GM18517 (cell line): ENCODE data around the gene BTN2A1.

ENCODE experiments used
- ATAC-seq: cut with Tn5 transposase; IDR thresholded peaks from one replicate; pipeline ENCODE4 v1.9.1; 2021; ENCODE audit warnings: mild to moderate bottlenecking, moderate library complexity; ENCODE audit not compliant: unreplicated experiment

Gene BTN2A1

DNA sequence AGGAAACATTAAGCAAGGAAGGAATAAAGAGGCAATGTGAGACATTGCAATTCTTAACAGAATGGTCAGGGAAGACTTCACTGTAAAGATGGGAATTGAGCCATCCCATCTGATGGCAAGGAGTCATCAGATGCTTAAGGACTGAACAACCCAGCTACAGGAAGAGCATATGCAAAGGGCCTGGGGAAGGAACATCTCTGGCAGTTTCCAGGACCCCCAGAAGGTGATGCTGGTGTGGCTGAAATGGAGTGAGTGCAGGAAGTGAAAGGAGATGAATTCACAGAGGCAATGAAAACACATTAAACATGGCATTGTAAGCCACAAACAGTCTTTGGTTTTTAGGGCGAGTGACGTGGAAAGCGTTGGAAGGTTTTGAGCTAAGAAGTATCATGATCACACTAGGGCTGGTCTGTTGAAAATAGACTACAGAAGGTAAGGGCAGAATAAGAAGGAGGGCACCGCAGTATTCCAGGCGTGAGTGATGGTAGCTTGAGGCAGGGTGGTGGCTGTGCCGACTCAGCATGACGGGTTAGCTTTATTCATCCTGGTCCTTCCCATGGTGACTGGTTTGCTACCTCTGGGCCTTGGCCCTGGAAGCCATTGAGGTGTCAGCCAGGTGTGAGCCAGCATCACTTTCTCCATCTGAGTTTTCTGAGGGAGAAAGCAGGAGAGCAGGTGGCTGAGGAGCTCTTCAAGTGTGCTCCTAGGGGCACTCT, 6.8 kb downstream of the BTN2A1 start:
- no peak for ATAC-seq

DNA sequence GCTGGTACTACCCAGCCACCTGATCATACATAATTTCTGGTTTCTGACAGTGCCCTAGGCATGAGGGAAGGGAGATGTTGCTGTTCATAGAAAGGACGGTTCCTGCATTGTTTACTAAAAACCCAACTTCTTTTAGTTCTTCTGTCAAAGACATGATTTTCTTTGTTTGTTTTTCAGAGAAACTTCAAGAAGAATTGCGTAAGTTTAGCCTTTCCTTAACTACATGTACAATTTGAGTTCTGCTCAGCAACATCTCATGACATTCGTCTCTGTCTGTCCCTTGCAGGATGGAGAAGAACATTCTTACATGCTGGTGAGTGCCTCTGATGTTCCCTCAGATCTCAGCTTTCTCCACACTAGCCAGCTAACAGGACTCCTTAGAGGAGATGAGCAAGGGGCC, 8.0 kb downstream of the BTN2A1 start:
- ATAC-seq: no peak

DNA sequence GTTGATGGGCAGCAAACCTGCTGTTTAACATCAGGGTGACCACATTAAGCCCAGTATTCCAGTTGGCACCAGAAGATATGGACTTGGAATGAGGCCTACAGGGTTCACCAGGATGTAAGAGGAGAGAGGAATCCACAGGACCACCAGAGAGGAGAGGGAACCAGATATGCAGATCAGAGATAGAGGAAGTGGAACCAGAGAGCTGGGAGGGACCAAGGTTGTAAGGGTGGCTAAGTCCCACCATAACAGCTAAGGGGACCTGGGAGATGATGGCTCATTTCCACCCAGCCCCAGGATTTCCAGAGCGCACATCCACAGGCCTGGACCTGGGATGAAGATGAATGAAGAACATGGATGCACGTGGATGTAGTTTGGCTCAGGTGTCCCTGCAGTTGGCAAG, 11.1 kb downstream of the BTN2A1 start:
- no peak for ATAC-seq

DNA sequence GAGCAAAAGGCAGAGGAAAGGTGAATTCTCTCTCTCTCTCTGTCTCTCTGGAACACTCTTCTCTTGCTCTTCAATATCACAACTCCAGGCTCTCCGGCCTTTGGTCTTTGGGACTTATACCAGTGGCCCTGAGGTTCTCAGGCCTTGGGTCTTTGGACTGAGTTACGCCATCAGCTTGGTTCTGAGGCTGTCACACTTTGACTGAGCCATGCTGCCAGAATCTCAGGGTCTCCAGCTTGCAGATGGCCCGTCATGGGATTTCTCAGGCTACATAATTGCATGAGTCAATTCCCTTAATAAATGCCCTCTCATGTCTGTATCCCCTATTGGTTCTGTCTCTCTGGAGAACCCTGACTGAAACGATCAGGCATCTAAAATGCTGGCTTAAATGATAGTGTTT, 12.9 kb downstream of the BTN2A1 start:
- ATAC-seq: no peak

DNA sequence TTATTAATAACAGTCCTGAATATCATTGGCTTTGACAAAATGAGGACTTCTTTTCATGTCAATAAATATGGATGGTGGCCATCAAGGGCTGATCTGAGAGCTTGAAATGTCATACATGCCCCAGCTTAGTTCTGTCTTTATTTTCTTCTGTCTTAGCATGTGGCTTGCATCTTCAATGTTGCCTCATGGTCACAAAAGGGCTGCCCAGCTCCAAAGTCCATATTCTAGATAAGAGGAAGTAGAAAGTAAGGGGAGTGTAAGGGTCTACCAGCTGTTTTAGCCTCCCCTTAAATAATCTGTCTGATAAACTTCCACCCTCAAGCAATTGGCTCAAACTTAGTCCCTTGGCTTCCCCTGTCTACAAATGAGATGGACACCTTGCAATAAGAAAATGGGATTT, 14.2 kb downstream of the BTN2A1 start:
- ATAC-seq: no peak

DNA sequence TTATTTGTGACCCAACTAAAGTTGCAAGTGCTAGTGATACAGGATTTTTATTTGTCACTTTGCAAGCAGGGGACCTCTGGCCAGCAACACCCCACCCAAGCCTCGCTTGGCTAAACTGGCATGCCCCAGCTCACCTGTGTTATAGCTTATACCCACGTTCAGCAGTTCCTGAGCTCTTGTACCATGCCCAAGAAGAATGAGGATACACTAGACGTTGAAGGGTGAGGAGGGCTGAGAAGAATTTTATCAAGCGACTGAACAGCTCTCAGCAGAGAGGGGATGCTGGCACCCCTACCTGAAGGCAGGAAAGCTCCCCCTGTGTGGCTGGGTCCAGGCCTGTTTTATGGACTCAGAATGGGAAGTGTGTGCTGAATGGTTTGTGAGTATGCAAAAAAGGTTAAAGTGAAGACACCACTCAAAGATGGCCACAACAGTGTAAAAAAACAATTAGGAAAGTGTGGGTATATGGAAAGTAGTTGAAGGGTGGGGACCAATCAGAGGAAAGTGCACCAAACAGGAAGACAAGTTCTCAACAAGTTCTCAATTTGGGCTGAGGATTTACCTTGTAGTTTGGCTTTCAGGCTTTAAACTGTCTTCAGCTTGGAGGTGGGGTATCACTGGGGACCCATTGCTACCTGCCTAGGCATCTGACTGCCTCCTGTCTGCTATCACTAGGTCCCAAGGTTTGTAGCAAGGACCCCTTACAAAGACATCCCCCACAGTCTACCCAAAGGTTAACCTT, 15.0 kb downstream of the BTN2A1 start:
- ATAC-seq: no peak

DNA sequence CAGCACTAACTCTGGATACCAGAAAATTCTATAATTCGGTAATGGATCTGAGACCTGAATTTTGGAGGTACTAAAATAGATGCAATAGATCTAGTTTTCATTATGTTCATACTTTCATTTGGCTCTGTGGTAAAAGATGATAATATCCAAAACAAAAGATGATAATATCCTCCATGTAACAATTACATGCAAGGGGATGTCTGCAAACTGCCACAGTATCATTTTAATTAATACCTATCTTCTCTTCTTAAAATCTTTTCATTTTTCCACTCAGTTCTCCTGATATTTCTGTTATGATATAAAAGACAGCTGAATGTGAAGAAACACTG, 15.6 kb downstream of the BTN2A1 start:
- ATAC-seq: no peak

DNA sequence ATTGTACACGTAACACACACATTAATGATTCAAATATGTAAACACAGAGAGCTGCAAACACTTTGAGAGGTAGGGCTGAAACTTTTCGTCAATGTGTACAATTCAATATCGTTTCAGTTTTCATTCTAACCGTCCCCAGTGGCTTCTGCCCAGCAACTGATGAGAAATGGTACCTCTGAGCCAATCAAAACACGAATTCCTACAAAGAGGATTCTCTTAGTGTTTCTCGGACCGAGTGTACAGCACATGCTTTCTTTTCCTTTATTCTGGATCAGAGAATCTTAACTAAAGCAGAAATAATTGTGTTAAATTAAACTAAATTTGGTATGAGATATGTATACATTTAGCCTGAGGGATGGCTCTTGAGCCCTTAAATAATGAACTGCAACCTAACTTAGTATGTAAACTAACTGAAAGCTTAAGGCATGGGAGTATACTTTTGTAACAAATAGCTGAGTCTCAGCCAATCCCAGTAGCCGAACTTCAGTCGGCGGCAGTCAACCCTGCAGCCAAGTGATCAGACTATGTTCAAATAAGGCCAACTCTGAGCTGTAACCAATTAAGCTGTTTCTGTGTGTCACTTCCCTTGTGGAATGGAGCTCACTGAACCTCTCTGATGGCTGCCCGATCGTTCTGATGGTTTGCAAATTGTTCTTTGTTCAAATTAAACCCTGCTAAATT, 16.1 kb downstream of the BTN2A1 start:
- peak; percentile 94 for ATAC-seq

DNA sequence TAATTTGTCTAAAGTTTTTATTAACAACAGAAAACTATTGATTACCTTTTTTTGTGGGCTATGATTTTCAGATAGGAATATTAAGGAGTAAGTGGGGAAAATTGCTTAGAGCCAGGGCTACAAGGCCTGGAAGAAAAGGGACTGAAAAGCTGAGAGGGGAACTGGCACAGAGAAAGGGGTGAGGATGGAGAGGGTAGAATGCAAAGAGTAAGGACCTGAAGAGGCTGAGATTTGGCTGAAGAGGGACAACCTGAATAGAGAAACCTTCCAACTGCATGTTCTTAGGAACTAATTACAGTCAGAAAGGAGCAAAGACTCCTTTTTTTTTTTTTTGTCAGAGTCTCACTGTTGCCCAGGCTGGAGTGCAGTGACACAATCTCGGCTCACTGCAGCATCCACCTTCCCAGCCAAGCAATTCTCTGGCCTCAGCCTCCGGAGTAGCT, 16.7 kb downstream of the BTN2A1 start:
- ATAC-seq: no peak

DNA sequence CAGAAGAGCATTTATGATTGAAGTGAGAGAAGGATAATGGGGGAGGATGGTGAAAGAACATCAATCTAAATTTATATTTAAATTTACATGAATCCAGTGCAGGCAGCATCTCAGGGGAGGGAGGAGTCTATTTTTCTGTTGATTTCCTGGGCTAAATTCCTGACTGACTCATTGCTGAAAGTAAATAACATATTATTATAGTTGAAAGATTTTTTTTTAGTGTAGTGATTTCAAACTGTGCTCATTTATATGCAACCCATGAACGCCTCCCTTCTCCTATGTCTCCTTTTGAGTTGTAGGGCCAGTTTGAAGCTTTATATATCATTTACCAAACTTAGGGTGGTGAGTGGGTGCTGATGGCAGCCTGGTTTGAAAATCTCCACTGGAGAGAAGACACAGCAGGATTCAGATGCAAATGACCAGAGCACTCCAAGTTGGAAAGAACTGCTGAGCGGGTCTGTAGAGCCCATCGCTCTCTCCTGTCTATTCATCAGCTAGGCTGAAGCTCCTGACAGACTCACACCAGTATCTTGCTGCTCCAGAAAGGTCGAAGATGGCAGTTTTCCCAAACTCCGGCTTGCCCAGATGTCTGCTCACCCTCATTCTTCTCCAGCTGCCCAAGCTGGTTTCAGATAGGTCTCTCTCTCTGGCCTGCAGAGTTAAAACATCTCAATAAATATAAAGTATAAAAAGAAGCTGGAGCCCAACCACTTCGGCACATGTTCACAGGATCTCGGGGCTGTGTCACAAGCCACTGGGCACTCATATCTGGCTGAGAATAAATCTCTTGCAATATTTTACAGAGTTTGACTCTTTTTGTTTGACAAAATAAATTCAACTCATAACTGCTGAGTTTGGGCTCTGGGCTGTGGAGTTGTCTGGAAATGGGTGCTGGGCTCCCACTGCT, 18.3 kb downstream of the BTN2A1 start:
- no peak for ATAC-seq

DNA sequence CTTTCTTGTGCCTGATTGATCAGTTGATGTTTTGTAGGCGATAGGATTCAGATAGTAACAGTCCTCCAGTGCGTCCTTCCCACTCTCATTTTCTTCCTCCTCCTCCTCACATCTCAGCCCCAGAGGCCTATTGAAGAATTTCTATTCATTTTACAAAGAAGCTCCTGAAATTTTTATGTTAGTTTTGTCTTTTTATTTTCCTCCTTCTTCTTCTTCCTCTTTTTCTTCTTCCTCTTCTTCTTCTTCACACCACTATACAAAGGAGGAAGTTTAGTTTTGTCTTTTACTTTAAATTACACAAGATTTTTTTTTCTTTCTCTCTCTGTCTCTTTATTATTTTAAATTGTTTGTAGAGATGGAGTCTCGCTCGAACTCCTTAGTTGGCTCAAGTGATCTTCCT, 19.1 kb downstream of the BTN2A1 start:
- no peak for ATAC-seq

DNA sequence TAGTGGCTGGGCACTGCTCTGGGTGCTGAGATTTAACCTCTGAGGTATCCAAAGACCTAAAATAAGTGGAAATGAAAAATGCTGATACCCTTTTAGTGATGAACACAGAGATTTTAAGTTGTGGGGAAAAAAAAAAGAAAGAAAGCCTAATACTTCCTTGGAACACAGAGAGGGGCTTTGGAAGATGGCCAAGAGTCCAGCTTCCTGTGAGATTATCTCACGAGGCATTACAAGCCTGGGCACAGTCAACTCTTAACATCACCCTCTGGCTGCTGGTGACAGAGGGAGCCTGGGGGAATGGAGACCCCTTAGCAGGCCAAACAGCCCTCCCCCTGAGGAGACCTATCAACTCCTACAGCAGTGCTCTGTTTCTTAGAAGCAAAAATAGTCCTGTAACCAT, 19.7 kb downstream of the BTN2A1 start:
- no peak for ATAC-seq

DNA sequence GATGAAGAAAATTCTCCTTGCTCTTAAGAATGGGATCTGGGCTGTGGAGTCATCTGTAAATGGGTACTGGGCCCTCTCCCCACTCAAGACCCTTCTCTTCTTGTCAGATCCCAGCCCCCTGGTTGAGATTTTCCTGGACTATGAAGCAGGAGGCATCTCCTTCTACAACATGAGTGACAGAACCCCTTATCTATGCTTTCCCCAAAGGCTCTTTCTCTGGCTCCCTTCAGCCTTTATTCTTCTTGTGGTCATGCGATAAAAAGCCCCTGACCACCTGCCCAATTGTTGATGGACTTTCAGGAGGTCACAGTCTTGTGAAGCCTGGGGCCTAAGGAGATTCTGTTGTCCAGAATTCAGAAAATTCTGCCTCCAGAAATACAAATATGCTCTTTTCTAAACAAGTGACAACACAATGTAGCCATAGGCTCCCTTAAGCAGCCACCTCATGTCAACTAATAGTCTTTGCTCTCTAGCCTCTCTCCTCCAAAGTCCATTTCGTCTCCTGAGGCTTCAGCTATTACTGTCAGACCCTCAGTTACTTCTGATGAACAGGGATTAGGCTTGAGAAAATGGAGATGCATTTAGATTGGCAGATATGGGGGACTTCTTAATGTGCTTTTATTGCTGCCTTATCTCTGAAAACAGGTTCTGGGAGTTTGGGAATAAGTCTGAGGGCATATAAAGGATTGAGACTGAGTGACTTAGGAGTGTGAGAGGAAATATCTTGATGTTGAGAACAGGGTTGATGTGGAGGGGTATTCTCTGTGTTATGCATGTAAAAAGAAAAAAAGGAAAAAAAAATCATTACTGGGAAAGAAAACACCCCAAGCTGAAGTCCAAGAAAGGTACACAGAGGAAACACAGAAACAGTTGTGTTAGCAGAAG, 20.6 kb downstream of the BTN2A1 start:
- ATAC-seq: no peak

DNA sequence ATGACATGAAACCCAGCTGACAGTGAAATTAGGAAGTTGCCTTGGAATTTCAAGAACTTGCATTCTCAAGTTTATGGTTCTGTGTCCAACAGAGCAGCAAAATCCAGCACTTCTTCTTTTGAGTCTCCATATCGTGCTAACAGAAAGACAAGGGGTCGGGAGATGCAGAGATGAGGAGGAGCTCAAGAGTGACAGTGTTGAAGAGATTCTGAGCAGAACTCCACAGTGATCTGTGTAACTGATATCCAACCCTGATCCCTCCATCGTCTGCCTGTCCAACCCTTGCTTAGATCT, 21.2 kb downstream of the BTN2A1 start:
- no peak for ATAC-seq

DNA sequence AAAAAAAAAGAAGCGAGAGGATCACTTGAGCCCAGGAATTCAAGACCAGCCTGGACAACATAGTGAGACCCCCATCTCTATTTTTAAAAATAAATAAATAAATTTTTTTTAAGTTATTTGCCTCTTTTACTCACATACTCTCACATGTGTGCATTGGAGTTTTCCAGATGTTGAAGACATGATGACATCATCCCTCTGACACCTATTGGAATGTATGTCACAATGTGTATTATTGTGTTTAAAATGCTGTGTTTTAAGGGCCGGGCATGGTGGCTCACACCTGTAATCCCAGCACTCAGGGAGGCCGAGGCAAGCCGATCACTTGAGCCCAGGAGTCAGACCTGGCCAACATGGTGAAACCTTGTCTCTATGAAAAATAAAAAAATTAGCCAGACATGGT, 24.6 kb downstream of the BTN2A1 start:
- ATAC-seq: no peak

DNA sequence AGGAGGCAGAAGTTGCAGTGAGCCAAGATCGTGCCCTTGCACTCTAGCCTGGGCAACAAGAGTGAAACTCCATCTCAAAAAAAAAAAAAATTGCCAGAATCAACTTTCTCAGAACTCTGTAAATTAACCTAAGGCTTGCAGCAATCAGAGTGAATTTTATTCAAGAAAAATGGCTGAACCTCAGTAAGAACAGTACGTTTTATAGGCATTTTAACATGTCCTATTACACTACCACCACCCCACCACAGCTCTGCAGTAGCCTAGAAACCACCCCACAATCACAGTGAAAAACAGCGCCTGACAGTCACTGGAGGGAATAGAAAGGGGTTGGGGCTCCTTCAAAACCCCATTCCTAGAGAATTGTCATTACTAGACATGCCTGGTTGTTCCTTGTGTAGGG, 26.0 kb downstream of the BTN2A1 start:
- no peak for ATAC-seq

DNA sequence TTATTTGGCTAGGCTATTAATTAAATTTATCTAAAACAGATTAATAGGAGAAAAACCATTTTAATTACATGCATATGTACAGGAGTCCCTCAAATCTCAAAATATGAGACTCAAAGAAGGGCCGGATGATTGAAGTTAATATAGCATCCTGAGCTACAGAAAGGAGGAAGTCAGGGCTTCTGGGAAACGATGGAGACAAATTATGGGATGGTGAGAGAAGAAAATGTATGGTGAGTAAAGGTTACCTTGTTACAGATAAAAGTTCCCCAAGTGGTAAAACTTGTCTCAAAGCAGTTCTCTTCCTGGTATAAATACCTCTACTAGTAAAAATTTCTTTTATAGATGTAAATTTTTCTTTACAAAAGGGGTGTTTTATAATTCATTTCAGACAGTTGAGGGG, 26.4 kb downstream of the BTN2A1 start:
- ATAC-seq: no peak

DNA sequence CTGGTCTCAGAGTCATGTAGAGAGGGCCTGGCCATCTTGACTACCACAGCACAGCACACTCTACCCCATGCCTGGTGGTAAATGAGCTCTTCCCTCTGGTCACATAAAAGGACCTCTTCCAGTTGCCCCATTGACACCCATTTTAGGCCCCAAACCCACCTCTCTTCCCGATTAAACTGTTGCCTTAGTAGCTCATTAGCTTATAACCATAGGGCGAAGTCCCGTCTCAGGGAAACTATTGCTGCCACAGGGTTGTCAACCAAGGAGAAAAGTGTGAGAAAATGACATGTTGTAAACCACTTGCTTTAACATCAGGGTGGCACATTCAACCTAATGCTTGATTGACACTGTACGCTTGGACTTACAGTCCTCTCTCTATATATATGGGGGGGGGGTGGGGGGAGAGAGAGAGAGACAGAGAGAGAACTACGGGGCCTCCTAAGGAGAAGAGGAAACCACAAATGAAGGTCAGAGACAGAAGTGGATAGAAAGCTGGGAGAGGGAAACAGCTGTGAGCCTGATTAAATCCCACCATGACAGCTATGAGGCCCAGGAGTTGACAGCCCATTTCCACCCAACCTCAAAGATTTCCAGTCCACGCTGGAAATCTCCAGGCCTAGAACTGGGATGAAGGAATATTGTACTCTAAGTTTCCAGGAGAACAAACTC, 27.5 kb downstream of the BTN2A1 start:
- ATAC-seq: no peak

DNA sequence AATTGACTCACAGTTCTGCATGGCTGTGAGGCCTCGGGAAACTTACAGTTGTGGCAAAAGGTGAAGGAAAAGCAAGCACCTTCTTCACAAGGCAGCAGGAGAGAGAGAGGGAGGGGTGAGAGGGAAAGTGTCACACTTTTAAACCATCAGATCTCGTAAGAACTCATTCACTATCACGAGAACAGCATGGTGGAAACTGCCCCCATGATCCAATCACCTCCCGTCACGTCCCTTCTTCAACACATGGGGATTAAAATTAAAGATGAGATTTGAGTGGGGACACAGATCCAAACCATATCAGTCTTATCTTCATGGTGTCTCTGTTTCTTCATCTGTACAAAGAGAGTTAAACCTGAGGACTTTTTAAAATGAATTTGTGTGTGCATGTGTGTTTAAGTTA, 28.6 kb downstream of the BTN2A1 start:
- ATAC-seq: no peak

DNA sequence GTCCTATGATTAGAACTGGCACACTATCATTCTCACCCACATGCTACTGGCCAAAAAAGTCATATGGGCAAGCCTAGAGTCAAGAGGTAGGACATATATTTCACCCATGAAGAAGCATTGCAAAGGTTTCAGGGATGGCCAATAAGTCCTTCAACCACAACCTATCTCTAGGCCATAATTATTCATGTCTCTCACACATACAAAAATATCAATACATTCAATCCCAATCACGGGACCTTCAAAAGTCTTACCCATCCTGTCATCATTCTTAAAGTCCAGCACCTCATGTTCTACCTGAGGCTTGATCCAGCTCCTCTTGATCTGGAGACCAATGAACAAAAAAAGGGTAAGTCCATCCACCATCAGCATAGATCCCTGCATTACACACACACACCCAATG, 29.7 kb downstream of the BTN2A1 start:
- no peak for ATAC-seq
